ENCODE results near the gene BIN2. TPM values are rescaled to one million over a fixed set of nuclear protein-coding genes. Genes with fewer than 3 reads are reported as not detected.

The BIN2 gene
- total RNA-seq, 1 experiment from 2014 or later, result not detected

GRCh38 chr12:51326698-51327439 lies 2.9 kb upstream of the BIN2 start:
- no peak overlapping the region for H3K14ac ChIP-seq (ENCODE audit: insufficient read depth, low read length)
- peak overlapping the region in 2 of 3 experiments; percentile 41 to 94; a peak in 4 of 7 replicates for H3K27ac Mint-ChIP-seq
- H4K20me1 ChIP-seq (ENCODE audit: control insufficient read depth, insufficient read depth, insufficient read length), result no peaks in the 10 kb centered on the region
- H3K9me3 ChIP-seq (ENCODE audit: control insufficient read depth, low read depth, low read length), result no peaks in the 10 kb centered on the region
- H4K5ac ChIP-seq (ENCODE audit: insufficient read length, low read depth, low read length), result no peak overlapping the region
- no peak overlapping the region for H4K91ac ChIP-seq (ENCODE audit: insufficient read length, low read depth, low read length)
- WGBS (ENCODE audit: extremely low coverage, insufficient read length, low lambda C conversion rate), result no CpG with 5 or more reads among the region's 7 CpGs
- no peaks in the 10 kb centered on the region for H3K4me1 ChIP-seq (ENCODE audit: insufficient read depth, low read length)
- H3K36me3 Mint-ChIP-seq (ENCODE audit: insufficient read depth in 1 of 3, low read depth in 3 of 3), result no peaks in the 10 kb centered on the region; a peak in 1 of 7 replicates
- H3K23ac ChIP-seq (ENCODE audit: insufficient read length, low read depth, low read length), result no peak overlapping the region
- H3K23me2 ChIP-seq (ENCODE audit: insufficient read length, low read depth, low read length, poor library complexity, severe bottlenecking), result no peaks in the 10 kb centered on the region
- no peak overlapping the region for H2BK12ac ChIP-seq (ENCODE audit: insufficient read length, low read depth, low read length)
- no peak overlapping the region for H3T11ph ChIP-seq (ENCODE audit: low read length)
- no peaks in the 10 kb centered on the region for H3K79me1 ChIP-seq (ENCODE audit: insufficient read depth, low read depth, low read length, poor library complexity, severe bottlenecking)
- H3K4me1 Mint-ChIP-seq, result peaks cover 24 to 27% of the 10 kb centered on the region in 2 experiments
- no peak overlapping the region for H3K4ac ChIP-seq (ENCODE audit: low read depth, low read length)
- H3K9ac ChIP-seq (ENCODE audit: extremely low read depth, insufficient read length, low read length), result no peak overlapping the region
- H2BK120ac ChIP-seq (ENCODE audit: low read depth, low read length, poor library complexity, severe bottlenecking), result no peak overlapping the region
- H2AK5ac ChIP-seq (ENCODE audit: insufficient read length, low read length), result no peak overlapping the region
- H3K27me3 ChIP-seq (ENCODE audit: insufficient read depth, low read length), result no peaks in the 10 kb centered on the region
- H2BK15ac ChIP-seq (ENCODE audit: low read depth, low read length), result no peak overlapping the region
- H3K4me3 Mint-ChIP-seq, result no peak overlapping the region
- no peak overlapping the region for H4K8ac ChIP-seq (replicated peaks; ENCODE audit: insufficient read length, low read depth, low read length)
- H3K27me3 Mint-ChIP-seq (ENCODE audit: low read depth), result no peaks in the 10 kb centered on the region; the same call in 1 of the 2 replicates
- no peak overlapping the region for H3K56ac ChIP-seq (ENCODE audit: insufficient read length, low read depth, low read length)
- H2BK20ac ChIP-seq (ENCODE audit: low read depth, low read length, poor library complexity, severe bottlenecking), result no peak overlapping the region
- H2BK5ac ChIP-seq (ENCODE audit: insufficient read length, low read length), result no peak overlapping the region
- no peak overlapping the region for H3K4me2 ChIP-seq (ENCODE audit: insufficient read depth, insufficient read length, low read length)
- H3K9me3 Mint-ChIP-seq, result no peaks in the 10 kb centered on the region
- DNase-seq, result no peak
- no peak for TF ChIP-seq CTCF (conservative IDR thresholded peaks at IDR 0.05)
- H3K27ac ChIP-seq (ENCODE audit: insufficient read length, low read depth, low read length), result no peak overlapping the region
- no peak overlapping the region for H2AFZ ChIP-seq (ENCODE audit: low read length)
- no peak overlapping the region for H3K18ac ChIP-seq (ENCODE audit: insufficient read length, low read depth, low read length)
- no peaks in the 10 kb centered on the region for H3K79me2 ChIP-seq (ENCODE audit: insufficient read depth, low read length)
